AG08396 (cell line): Measurements from ENCODE around the gene SERINC2.
"Not testable (repeated sequence)": the region's sequence is repeated elsewhere in the genome, so short reads cannot be mapped to it uniquely, and the experiment has no call there.

Experiments used
- DNase-seq: peaks from one replicate; pipeline ENCODE4 v3.0.0; 2012; ENCODE audit warnings: low spot score, mixed read lengths

Gene SERINC2

DNA sequence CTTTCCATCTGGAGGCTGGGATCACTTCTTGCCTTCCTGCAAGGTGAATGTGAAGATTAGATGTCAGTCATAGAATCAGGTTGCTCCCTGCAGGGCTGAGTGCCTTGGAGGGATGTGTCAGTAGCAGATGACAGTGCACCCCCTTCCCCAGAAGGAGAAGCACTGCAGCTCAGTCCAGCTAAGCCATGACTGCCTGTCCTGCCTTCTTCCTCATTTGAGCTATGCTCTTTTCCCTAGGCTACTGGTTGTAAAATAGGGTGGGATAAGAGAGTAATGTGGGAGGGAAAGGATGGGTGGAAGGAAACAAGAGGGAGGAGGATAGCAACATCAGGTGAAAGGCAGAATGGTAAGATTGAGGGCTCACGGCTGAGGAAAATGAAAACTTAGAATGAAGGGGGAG is 29.0 kb upstream of the SERINC2 start:
- no peak for DNase-seq

DNA sequence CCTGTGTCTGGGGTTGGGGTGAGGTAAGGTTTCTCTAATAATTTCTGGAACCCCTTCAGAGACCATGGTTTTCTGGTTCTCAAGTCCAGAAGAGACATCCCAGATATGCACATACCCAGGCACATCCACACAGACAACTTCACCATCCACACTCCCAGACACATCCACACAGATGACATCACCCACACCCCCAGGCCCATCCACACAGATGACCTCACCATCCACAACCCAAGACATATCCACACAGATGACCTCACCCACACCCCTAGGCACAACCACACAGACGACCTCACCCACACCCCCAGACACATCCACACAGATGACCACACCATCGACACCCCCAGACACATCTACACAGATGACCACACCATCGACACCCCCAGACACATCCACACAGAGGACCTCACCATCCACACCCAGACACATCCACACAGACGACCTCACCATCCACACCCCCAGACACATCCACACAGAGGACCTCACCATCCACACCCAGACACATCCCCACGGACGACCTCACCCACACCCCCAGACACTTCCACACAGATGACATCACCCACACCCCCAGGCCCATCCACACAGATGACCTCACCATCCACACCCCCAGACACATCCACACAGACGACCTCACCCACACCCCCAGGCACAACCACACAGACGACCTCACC is 26.3 kb upstream of the SERINC2 start:
- not testable (repeated sequence) for DNase-seq

- no peak for DNase-seq
Measured at GRCh38 chr1:31387612-31388011, 25.4 kb upstream of the SERINC2 start.

DNA sequence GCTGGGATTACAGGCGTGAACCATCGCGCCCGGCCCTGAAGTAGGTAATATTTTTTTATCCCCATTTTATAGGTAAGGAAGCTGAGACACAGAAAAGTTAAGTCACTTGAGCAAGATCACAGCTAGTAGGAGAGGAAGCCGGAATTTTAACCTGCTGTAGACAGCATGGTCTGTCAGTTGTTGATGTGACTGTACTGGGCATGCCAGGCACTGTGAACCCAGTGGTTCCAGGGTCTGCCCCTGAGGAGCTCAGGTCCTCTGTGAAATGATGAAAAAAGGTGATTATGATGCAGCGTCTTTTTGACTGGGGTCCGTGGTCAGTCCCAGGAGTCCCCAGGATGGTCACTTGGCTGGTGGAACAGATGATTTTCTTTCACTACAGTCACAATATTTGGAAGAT is 23.4 kb upstream of the SERINC2 start:
- no peak for DNase-seq

DNA sequence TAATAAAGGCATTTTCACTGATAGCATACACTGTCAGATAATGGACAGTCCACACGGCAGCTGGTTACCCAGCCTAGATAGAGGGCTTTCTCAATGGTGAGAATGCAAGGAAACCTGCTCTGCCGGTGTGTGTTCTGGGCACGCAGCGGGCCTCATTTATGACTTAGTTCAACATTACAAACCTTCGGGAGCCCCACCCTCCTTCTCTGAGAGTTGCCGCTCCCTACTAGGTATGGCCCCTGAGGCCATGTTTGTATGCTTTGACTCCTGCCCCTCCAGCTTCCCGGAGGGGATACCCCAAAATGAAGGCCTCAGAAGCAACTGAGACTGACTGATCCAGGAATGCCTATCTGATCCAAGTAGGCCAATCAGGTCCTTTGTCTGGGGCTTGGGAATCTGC is 22.9 kb upstream of the SERINC2 start:
- no peak for DNase-seq

GRCh38 chr1:31393463-31393862 is 19.6 kb upstream of the SERINC2 start:
- DNase-seq: no peak

DNA sequence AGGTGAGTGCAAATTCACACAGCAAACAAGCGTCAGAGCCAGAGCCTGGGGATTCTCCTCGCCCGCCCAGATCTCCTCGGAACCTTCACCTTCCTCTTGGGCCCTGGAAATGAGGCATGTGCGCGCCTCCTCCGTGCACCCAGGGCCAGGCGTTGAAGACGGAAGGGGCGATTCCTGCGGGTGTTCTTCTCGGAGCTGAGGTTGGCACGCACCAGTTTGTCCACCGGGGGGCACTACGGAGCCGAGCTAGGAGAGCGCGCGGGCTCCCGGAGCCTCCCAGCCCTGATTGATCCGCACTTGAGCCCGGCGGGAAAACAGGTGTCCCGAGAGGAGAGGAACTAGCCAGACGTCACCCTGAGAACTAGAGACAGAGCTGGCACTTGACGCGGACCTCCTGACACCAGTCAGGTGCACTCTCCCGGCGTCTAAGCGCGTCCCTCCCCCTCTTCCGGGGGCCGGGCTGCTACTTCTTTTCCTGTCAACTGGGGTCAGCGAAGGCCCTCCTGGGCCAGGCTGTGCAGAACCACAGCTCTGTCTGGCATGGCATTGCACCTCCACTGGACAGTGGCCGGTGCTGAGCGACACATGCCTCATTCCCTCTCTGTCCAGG is 18.3 kb upstream of the SERINC2 start:
- peak; percentile 85 for DNase-seq

GRCh38 chr1:31396633-31397351 is 16.2 kb upstream of the SERINC2 start:
- DNase-seq: peak; percentile 65

GRCh38 chr1:31397360-31398095 is 15.5 kb upstream of the SERINC2 start:
- DNase-seq: peak; percentile 63

DNA sequence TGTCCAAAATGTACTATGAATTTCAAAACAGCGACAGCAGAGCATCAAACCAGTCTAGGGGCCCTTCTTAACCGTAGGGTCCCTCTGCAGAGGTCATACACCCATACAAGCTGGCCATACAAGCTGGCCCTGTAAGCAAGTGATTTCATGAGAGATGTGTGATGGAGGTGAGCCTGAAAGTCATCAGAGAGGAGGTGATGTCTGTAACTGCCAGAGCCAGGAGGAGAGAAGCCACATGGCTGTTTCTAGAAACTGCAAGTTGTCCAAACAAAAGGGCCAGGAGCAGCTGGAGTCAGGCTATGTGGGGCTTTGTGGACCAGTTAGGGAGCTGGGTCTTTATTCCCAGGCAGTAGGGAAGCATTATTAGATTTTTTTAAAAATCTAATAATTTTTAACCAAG is 14.8 kb upstream of the SERINC2 start:
- no peak for DNase-seq

DNA sequence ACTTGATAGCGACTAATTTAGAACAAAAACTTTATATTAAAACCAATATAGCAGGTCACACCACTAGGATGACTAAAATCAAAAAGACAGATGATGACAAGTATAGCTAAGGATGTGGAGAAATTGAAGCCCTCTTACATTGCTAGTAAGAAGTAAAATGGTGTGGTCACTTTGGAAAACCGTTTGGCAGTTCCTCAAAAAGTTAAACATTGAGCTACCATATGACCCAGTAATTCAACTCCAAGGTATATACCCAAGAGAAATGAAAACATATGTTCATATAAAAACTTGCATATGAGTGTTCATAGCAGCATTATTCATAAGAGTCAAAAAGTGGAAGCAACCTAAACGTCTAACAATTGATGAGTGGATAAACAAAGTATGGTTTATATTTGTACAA is 13.0 kb upstream of the SERINC2 start:
- no peak for DNase-seq

- DNase-seq: no peak
Measured at GRCh38 chr1:31400393-31400792, 12.6 kb upstream of the SERINC2 start.

GRCh38 chr1:31401241-31401640 is 11.8 kb upstream of the SERINC2 start:
- DNase-seq: no peak

- DNase-seq: no peak
Measured at GRCh38 chr1:31405578-31406245, 7.3 kb upstream of the SERINC2 start.

DNA sequence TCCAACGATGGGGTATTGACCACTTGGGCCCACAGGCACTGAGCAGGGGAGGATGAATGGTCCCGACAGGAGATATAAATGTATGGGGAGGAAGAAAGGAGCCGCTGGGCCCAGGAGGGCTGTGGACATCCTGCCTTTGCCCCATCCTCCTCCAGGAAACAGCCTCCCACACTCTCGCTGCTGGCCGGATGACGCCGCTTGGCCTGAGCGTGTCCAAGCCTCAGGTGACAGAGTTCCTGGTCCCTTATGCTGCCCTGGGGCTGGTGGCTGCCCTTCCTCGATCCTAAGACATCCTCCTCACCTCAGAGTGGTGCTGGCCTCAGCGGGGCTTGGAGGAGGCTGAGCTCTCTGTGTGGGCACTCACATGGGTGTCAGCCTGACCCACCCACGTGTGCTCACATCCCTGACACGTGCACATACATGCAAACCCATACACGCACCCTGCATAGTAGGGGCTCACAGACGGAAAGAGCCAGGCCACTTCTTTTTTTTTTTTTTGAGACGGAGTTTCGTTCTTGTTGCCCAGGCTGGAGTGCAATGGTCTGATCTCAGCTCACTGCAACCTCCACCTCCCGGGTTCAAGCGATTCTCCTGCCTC is 5.9 kb upstream of the SERINC2 start:
- no peak for DNase-seq

DNA sequence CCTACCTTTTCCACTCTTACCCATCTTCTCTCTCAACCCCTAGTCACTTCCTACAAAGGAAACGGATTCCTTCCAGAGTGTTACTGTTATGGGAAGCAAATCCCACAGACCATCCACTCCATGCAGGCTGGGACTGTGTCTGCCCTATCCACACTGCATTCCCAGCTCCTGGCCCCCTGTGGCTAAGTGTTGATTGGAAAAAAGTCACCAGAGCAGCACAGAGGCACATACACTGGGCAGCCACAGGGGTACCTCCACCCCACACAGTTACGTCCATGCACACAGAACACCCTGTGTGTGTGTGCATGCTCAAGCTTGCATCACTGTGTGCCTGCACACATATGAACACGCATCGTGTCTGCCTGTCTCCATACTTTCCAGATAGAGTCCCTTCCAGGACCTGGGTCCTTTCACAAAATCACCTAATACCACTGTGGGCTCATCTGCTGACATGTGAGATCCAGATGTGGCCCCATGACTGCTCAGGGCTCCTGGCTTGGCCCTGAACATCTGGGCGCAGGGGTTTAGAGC is 4.2 kb upstream of the SERINC2 start:
- no peak for DNase-seq

- peak; percentile 52 for DNase-seq
Measured at GRCh38 chr1:31409946-31410858, 2.8 kb upstream of the SERINC2 start.

- DNase-seq: peak; percentile 56
Measured at GRCh38 chr1:31410871-31411270, 2.1 kb upstream of the SERINC2 start.

GRCh38 chr1:31412205-31412604 is 808 bp upstream of the SERINC2 start:
- no peak for DNase-seq

DNA sequence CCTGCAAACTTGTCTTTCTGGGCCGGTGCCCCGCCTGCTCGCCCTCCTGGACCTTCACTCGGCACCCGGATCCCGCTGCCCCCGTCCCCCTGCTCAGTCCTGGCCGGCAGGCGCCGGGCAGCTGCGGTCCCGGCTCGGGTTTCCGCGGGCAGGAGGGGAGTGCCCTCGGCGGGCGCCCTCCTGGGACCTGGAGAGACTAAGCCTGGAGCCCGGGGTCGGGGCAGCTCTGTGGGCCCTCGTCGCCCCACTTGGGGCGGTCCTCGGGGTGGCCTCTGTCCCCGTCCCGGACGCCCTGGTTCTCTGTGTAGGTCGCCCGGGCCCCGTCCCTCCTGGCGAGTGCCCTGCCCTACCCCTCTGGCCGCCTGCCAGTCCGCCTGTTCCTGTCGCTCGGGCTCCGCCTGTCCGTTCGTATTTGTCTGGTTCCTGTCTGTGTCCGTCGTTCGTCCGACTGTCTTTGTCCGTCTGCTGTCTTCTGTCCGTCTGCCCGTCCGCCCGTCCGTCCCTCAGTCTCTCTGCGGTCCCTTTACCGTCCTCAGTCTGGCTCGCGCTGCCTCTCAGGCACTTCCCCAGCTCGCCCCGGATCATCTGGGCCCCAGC is 490 bp downstream of the SERINC2 start:
- DNase-seq: peak; percentile 58
